OCI-LY1 (cell line): ENCODE measurements around the gene POLR2L.

Source experiments
- CTCF ChIP-seq: fragments of 200-600 bp; sonication (generic), shearing (Covaris generic); IDR thresholded peaks from 2 replicates; pipeline ENCODE4 v1.5.1; 2017; ENCODE audit warnings: mild to moderate bottlenecking, antibody characterized with exemption, low read length, moderate library complexity, mixed read lengths
- EZH2 ChIP-seq: fragments of 200-600 bp; sonication (generic), shearing (Covaris generic); IDR thresholded peaks from 2 replicates; pipeline ENCODE4 v1.8.0; 2017; ENCODE audit warnings: borderline replicate concordance, mixed run types, mild to moderate bottlenecking, antibody characterized with exemption, low read length, moderate library complexity, mixed read lengths

- no peak for TF ChIP-seq CTCF
- TF ChIP-seq EZH2, result no peak
Observed at GRCh38 chr11:839280-839623, 3.1 kb downstream of the POLR2L start.
